GM15510 (cell line): ENCODE results near the gene NUAK1.

Source experiments
- POLR2A ChIP-seq: IDR thresholded peaks from 3 replicates; pipeline ENCODE4 v1.6.1; 2011; ENCODE audit warnings: borderline replicate concordance; ENCODE audit not compliant: insufficient read length; ENCODE audit errors: extremely low read depth

The NUAK1 gene

DNA sequence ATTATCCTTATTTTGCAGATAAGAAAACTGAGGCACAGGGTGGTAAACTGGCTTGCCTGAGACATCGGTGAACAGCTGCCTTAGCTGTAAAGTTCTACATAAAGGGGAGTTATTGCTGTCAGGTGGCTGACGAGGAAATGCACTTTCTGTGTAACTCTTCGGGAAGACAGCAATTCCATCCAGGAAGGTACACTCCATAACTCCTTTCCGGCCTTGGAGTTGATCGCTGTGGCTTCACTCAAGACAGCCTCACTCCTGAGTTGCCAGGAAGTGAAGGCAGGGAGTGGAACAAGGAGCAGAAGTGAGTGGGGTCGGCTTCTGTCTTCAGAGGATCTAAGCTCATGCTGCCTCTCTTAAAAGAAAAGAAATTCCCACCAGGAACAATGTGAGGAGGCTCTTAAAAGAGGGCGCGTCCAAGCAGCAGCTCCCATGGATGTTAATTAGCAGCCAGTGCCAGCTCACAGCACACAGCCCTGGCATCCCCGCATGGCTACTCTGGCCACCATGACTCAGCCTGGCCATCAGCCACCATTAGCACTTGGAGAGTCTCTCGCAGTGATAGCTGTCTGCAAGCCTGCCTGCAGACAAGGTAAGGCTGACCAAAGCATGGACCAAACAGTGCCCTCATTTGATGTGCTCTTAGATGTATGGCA is 60.3 kb downstream of the NUAK1 start:
- no peak for TF ChIP-seq POLR2A

DNA sequence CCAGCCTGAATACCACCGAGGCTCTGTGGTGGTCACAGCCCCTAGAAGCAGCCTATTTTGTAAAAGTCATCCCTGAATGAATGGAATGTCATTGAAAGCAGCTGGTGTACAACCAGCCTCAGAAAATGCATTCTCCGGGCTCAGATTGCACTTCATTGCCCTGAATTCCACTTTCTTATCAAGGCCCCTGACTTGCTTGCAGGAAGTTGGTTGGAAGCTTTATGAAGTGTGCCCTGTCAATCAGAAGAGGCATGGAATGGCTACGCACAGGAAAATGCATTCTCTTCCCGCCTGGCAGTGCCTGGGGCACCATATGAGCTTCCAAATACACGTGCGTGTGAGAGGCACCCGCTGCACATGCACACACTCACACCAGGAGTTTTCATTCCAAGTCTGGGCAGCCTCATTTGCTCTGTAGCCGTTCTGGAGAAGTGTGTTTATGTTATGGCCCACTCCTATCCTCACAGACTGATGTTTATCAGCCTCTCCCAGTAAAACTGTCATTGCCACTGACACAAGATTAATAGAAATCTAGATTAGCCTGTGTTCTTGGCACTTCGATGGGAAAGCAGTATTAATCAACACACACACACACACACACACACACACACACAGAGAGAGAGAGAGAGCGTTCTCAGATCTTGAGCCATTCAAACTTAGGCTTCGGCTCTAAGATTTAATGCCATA is 63.9 kb downstream of the NUAK1 start:
- TF ChIP-seq POLR2A: no peak

DNA sequence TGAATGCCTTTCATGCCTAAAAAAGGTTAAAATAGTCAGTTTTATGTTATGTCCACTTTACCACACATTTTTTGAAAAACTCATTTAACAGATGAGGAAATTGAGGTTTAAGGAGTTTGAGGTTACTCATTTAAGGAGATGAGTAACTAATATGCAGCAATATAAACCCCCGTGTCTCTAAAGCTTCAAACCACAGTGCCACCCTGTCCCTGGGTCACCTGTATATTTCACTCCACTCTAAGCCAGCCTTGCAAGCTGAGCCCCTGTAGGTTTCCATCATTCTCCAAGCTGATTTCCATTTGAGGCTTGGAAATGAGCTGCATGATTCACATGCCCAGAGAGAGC is 64.4 kb downstream of the NUAK1 start:
- no peak for TF ChIP-seq POLR2A

DNA sequence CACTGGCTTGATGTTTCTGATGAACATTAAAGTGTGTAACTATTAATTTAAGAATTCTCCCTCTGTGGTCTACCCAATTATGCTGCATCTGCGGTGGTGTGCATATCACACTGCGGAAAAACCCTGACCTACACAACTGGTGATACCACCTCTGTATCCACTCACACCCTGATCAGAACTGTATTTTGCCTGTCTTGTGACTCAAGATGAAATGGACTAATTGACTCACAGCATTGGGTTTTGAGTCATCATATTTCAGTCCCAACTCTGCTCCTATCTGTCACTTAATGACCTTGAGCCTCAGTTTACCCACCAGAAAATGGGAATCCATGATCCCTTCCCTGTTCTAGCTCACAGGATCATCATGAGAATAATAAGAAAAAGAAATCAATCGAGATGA is 65.6 kb downstream of the NUAK1 start:
- no peak for TF ChIP-seq POLR2A

DNA sequence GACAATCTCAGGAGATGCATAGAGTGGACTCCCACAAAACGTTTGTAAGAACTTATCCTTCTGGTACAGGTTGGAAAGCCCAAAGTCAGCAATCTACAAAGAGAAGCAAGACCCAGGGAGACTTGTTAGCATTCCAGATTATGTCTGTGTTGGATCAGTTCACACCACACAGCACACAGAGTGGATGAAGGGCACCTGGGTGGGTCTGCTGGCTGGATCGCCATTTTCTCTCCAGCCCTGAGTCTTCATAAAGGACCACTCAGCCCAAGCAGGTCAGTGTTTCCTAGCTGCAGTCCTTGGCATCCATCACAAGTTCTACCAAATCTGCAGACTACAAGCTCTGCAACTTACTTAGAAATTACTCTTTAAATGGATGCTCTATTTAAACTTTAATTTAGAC is 66.0 kb downstream of the NUAK1 start:
- no peak for TF ChIP-seq POLR2A

DNA sequence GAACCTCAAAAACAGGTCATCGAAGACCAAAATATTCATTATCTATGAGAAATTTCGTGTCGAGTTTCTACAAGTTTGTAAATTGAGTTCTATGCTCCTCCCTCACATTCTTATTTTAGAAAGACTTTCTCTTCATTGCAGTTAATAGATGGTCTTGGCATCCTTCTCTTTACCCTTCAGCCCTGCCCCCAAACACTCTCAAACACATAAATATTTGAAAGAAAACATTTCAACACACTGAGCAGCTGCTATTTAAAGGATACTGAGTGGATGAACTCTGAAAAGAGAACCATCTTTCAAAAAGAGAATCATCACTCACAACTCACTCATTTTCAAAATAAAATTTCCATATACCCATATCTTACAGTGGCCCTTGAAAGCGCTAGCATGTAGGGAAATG is 67.1 kb downstream of the NUAK1 start:
- TF ChIP-seq POLR2A: no peak

DNA sequence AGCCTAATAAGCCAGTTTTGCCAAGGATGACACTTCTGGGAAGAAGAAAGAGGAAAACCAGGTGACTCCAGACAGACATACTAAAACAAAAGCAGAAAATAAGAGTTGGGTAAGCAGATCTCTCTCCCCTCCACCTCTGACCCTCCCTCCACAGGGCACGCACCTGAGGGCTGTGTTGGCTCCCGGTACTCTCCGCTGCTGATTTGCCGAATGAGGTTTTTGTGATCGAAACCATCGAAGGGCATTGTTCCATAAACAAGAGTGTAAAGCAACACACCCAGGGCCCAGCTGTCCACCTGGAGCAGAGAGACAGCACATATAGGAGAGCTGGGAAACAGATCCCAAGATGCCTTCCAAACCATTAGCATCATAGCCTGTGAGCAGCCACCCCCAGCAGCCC is 68.1 kb downstream of the NUAK1 start:
- no peak for TF ChIP-seq POLR2A

DNA sequence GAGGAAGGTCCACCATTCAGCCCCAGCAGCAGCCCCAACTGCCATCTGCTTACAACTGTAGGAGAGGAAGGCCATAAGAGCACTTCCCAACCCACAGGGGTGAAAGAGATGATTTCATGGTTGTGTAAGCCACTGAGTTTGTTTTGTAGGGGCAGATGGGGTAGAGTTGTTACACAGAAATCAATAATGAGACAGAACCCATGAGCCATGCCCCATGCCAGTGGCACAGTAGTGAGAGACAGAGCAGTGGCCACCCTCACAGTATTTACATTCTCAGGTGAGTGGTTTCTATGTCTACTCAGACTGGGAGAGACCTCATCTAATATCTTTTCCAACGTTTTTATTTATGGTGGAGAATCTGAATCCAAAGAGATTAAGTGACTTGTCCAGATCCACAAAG is 68.6 kb downstream of the NUAK1 start:
- TF ChIP-seq POLR2A: no peak

DNA sequence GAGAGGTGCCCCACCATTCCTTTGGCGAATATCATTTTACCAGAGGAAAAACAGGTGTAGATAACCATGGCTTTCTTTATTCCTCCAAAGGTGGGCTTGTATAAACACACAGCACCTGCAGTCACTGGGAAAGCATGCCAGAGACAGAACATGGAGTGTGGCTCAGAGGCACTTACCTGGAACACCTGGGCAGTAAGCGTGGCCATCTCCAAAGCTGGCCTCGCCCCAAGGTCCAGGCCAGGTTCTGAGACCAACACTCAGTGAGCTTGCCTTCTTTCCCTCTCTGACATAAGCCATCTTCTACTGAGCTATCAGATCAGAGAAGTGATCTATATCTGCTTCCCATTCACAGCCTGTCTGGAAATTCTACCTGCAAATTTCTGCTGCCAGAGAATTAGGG is 70.5 kb downstream of the NUAK1 start:
- no peak for TF ChIP-seq POLR2A

DNA sequence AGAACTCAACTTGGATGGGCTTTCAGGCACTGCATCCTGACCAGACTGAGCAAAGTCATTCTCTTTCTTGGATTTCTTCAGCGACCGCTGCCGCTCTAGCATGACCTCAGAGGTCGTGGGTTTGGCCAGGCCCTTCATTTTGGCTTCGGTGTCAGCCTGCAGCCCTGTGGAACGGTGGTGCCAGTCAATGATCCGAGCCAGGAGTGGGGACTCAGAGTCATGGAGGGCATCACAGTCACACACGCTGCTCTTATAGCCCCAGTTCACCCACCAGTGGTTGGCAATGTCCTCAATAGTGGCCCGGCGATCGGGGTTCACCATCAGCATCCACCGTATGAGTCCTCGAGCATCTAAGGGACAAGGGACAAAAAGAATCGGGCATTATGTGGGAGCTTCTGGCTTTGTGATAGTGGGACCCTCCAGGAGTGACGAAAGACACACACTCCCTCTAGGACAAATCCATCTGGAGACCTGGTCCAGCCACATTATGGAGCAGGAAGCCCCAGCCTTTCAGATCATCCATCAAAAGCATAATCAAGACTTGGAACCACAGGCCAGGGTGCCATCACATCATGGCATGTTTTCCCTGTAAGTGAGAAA is 71.0 kb downstream of the NUAK1 start:
- no peak for TF ChIP-seq POLR2A

DNA sequence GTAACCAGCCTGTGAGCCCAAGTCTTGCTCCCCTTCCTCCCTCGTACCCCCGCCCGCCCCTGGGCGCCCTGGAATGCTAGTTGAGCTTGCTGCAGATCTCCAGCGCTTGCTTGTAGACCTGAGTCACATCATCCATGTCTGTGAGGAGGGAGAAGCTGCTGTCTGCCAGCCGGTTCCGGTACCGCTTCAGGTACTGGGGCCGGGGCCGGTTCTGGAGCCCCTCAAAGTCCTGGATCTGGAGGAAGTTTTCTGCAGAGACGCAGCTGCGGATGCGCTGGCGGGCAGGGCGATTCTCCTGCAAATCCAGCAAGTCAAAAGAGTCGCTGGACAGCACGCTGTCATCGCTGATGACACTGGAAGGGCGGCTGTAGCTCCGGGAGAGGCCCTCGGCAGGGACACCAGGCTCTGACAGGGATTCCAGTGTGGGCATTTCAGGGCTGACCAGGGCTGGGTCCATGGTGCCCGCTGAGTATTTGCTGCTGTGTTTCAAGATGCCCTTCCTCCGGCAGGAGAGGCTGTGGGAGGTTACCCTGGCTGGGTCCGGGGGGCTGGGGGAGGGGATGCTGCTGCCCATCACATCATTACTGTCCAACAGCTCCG is 71.9 kb downstream of the NUAK1 start:
- TF ChIP-seq POLR2A: no peak

DNA sequence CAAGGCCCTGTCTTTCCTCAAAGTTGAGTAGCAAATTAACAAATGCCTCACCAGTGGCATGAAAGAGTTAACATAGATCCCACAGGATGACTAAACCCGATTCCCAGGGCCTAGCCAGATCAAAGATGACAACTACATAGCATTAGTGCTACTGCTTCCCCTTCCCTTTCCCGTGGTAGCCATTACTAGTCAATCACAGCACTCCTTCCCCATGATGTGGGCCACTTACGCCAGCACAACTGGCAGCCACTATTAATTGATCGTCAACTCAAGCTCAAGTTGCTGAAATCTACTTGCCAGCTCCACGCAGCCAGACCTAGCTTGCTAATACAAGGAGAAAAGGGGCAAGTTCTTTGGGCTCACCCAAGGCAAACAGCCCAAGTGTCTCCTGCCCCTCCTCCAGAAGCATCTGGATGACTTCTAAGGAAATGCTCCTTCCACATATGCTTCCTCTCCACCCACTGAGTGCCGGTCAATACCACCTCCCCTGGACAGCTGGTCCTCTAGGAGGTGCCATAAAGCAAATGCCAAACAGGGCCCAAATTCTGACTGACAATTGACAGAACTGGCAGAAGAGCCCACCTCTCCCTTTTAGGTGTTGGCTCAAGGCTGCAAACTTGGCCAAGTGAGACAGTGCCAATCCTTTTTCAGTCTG is 72.6 kb downstream of the NUAK1 start:
- no peak for TF ChIP-seq POLR2A

DNA sequence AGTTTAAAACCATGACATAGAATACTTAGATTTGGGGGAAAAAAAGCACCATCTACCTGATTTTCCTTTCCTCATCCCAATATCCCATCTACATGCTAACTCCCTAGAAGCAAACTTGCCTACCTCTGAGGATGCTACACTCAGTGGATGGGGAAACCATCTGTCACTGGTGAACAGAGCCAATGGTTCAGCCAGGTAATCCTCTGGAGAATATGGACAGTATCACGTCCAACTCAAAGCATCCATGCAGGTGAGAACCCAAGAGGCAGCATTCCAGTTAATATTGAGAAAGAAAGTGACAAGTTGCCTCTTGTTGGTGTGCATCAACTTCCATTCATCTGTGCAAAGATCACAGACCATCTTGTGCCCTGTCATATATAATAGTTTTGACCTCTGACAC is 73.2 kb downstream of the NUAK1 start:
- no peak for TF ChIP-seq POLR2A

DNA sequence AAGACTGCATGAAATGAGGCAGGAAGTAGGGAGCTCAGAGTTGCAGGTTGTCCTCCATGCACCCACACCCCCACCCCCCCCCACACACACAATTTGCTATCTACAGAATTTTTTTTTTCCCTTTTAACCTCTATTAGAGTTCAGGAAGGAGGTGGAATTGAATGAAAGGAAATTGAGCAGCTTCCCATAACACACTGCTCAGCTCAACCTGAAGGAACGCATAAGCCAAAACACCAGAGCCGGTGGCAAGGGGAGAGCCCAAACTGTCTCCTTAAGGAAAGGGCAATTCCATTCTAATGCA is 74.1 kb downstream of the NUAK1 start:
- no peak for TF ChIP-seq POLR2A
